PC-9 (cell line): ENCODE measurements around the gene PRMT5. TPM values are rescaled to one million over a fixed set of nuclear protein-coding genes. Genes with fewer than 3 reads are reported as not detected.
A peak's percentile ranks its signal among the peaks of the same experiment; 100 is the strongest.

ENCODE experiments used
- BruUV-seq: library from RNA; stranded (reverse); fragments of 400-500 nt; replicated peaks from 2 replicates; lab custom pipeline; 2021; lab: Mats Ljungman, UMichigan
- CTCF ChIA-PET: fragments of 300-600 bp; sonication (Branson Sonifier 250); formaldehyde crosslinking; loops from one replicate; lab custom pipeline; 2022; ENCODE audit warnings: antibody characterized with exemption; lab: Charles Lee
- POLR2A ChIA-PET: fragments of 300-600 bp; sonication (Branson Sonifier 250); formaldehyde crosslinking; loops from one replicate; lab custom pipeline; 2022; ENCODE audit warnings: antibody characterized with exemption; ENCODE audit not compliant: unreplicated experiment; lab: Charles Lee
- DNase-seq, 2 experiments: peaks; one replicate each; pipeline versions ENCODE4 v3.0.0 to v3.0.0-alpha.2; 2015 to 2022; ENCODE audit warnings: mixed read lengths in 1 of 2
- H2AFZ ChIP-seq: fragments of 200-600 bp; sonication (generic); 2 replicates; pipeline ENCODE4 v1.8.1; 2017; ENCODE audit warnings: antibody characterized with exemption
- H3F3A ChIP-seq: fragments of 200-600 bp; sonication (generic); 2 replicates; pipeline ENCODE4 v1.8.1; 2017; ENCODE audit warnings: antibody characterized with exemption, mild to moderate bottlenecking, low read depth; ENCODE audit not compliant: insufficient read depth
- H3K27ac ChIP-seq: fragments of 200-600 bp; sonication (generic); 2 replicates; pipeline ENCODE4 v1.6.1; 2016; ENCODE audit warnings: mixed run types
- H3K27me3 ChIP-seq: fragments of 200-600 bp; sonication (generic); 2 replicates; pipeline ENCODE4 v1.6.1; 2016; ENCODE audit warnings: low read depth, mixed run types; ENCODE audit not compliant: insufficient read depth
- H3K36me3 ChIP-seq: fragments of 200-600 bp; sonication (generic); 2 replicates; pipeline ENCODE4 v1.6.1; 2016; ENCODE audit warnings: low read depth, mixed run types
- H3K4me1 ChIP-seq: fragments of 200-600 bp; sonication (generic); replicated peaks from 2 replicates; pipeline ENCODE4 v1.6.1; 2016; ENCODE audit warnings: mixed run types; ENCODE audit not compliant: insufficient read depth
- H3K4me2 ChIP-seq: fragments of 200-600 bp; sonication (generic); 2 replicates; pipeline ENCODE4 v1.6.1; 2017; ENCODE audit warnings: mixed run types
- H3K4me3 ChIP-seq: fragments of 200-600 bp; sonication (generic); 2 replicates; pipeline ENCODE4 v1.6.1; 2016; ENCODE audit warnings: mixed run types
- H3K79me2 ChIP-seq: fragments of 200-600 bp; sonication (generic); 2 replicates; pipeline ENCODE4 v1.6.1; 2017; ENCODE audit warnings: low read depth, mixed run types
- H3K9me2 ChIP-seq: fragments of 200-600 bp; sonication (generic); 2 replicates; pipeline ENCODE4 v1.8.1; 2017; ENCODE audit warnings: mild to moderate bottlenecking; ENCODE audit not compliant: insufficient read depth
- H3K9me3 ChIP-seq: fragments of 200-600 bp; sonication (generic); 2 replicates; pipeline ENCODE4 v1.8.1; 2016; ENCODE audit warnings: low read depth; ENCODE audit not compliant: insufficient read depth
- H4K20me1 ChIP-seq: fragments of 200-600 bp; sonication (generic); 2 replicates; pipeline ENCODE4 v1.8.1; 2017; ENCODE audit not compliant: insufficient read depth
- EZH2 ChIP-seq: fragments of 200-600 bp; sonication (generic); IDR thresholded peaks from 2 replicates; pipeline ENCODE4 v1.8.0; 2017; ENCODE audit warnings: antibody characterized with exemption, low read depth
- intact Hi-C: fragments of 100-400 bp; cut with micrococcal nuclease; formaldehyde crosslinking; loops from one replicate; pipeline ENCODE4 v1.10.0; 2022; ENCODE audit not compliant: unreplicated experiment
- total RNA-seq: library from RNA; stranded (reverse); gene quantifications from 2 replicates; pipeline ENCODE4 v1.2.3, GENCODE V29; 2021
- TF ChIP-seq, protein P1 (sequence below): fragments of 200-600 bp; sonication (generic); conservative IDR thresholded peaks from 2 replicates; pipeline ENCODE4 v1.6.1; 2017; ENCODE audit warnings: mixed run types, antibody characterized with exemption, mild to moderate bottlenecking, moderate library complexity

Gene PRMT5
- total RNA-seq, 1 experiment from 2014 or later = 73.2 TPM

DNA sequence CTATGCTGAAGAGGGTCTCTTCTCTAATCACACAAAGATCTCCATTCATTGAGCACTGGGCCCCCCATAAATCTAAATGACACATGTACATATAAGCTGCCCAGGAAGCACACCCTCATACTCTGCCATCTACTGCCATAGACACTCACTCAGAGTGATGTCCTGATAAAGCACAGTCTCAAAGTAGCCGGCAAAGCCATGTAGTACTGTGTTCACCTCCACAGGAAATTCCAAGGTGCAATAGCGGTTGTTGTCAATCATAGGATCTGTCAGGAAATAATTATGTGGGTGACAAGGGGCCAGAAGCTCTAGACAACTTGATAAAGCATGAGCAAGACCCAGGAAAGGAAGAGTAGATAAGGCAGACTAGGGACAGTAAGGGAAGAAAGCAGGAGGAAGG is 6.9 kb downstream of the PRMT5 start:
- Histone ChIP-seq H3K9me2 (no peaks in the 10 kb centered on the region), H3K4me3 (no peak overlapping the region), H3K9me3 (no peaks in the 10 kb centered on the region), H3K27ac (0 out of 2 replicates have a peak overlapping the region, but pooled peaks have one; percentile 12), H3K4me1 (peaks cover 15% of the 10 kb centered on the region), H3K27me3 (no peaks in the 10 kb centered on the region), H3K79me2 (peaks cover 15% of the 10 kb centered on the region), H3F3A (peaks cover 19% of the 10 kb centered on the region), H3K4me2 (no peak overlapping the region), H4K20me1 (no peaks in the 10 kb centered on the region), H3K36me3 (peaks cover 28% of the 10 kb centered on the region), H2AFZ (no peak overlapping the region)
- no TSS peak for BruUV-seq
- intact Hi-C loops = no loop called here
- CTCF ChIA-PET = no interaction called here
- DNase-seq = no peak
- no peak for TF ChIP-seq EZH2
- TF ChIP-seq, protein P1, sequence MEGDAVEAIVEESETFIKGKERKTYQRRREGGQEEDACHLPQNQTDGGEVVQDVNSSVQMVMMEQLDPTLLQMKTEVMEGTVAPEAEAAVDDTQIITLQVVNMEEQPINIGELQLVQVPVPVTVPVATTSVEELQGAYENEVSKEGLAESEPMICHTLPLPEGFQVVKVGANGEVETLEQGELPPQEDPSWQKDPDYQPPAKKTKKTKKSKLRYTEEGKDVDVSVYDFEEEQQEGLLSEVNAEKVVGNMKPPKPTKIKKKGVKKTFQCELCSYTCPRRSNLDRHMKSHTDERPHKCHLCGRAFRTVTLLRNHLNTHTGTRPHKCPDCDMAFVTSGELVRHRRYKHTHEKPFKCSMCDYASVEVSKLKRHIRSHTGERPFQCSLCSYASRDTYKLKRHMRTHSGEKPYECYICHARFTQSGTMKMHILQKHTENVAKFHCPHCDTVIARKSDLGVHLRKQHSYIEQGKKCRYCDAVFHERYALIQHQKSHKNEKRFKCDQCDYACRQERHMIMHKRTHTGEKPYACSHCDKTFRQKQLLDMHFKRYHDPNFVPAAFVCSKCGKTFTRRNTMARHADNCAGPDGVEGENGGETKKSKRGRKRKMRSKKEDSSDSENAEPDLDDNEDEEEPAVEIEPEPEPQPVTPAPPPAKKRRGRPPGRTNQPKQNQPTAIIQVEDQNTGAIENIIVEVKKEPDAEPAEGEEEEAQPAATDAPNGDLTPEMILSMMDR = no peak
- POLR2A ChIA-PET = no interaction called here

DNA sequence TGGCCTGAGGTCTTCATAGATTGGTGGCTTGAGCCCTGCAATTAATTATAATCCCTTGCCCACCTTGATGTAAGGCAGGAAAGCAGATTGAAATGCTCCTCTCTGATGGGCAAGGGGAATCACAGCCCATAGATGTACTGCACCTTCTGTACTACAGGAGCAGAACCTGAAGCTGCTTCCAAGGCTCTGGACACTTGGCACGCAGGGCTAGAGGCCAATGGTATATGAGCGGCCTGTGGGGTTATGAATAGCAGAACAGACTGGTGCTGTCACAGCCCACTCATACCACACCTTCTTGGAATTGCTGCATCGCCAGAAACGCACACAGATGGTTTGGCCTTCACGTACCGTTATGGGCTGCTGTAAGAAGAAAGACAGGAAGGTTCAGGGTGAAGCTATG is 8.5 kb downstream of the PRMT5 start:
- Histone ChIP-seq H3K27ac (no peak overlapping the region), H3K27me3 (no peaks in the 10 kb centered on the region), H3F3A (peaks cover 19% of the 10 kb centered on the region), H2AFZ (no peak overlapping the region), H3K4me3 (no peak overlapping the region), H3K9me2 (no peaks in the 10 kb centered on the region), H3K4me1 (peaks cover 9% of the 10 kb centered on the region), H3K4me2 (no peak overlapping the region), H4K20me1 (no peaks in the 10 kb centered on the region), H3K79me2 (peaks cover 30% of the 10 kb centered on the region), H3K36me3 (peaks cover 20% of the 10 kb centered on the region; the same call in 1 of the 2 replicates), H3K9me3 (no peaks in the 10 kb centered on the region)
- TF ChIP-seq EZH2 = no peak
- TF ChIP-seq, protein P1 = no peak
- intact Hi-C loops = no loop called here
- BruUV-seq = no TSS peak
- POLR2A ChIA-PET = interaction anchor here (0.5 kb wide), 1 partner anchor 49 kb away, joined by 3 read pairs; no protein-coding TSS in a partner anchor
- DNase-seq = no peak
- CTCF ChIA-PET = no interaction called here

DNA sequence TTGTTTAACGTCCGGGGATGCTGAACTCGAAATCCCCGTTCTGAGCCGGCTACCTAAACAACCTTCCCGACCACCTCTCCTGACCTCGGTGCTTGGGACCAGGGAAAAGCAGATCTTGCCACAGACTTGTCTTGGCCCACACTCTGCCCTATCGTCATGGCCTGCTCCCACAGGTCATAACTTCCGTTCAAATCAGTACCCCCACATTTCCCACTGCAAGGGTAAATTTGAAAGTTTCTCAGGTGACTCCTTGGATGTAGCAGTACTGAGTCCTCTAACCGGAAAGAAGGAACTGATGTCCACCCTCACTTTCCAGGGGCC is 9.6 kb downstream of the PRMT5 start:
- peaks cover 19% of the 10 kb centered on the region for H3F3A ChIP-seq
- POLR2A ChIA-PET = no interaction called here
- no peak overlapping the region for H2AFZ ChIP-seq
- no peak overlapping the region for H3K27ac ChIP-seq
- intact Hi-C loops = loop anchor here (5.0 kb wide), 1 partner anchor 47 kb away; the partner anchor contains the start of gene LRP10
- H3K4me2 ChIP-seq = peak overlapping the region; percentile 65
- TF ChIP-seq EZH2 = no peak
- TF ChIP-seq, protein P1 = no peak
- CTCF ChIA-PET = interaction anchor here (0.7 kb wide), 1 partner anchor 587 kb away, joined by 3 read pairs; no protein-coding TSS in a partner anchor
- no peaks in the 10 kb centered on the region for H3K9me3 ChIP-seq
- DNase-seq = no peak
- H3K79me2 ChIP-seq = peaks cover 37% of the 10 kb centered on the region
- H3K36me3 ChIP-seq = peaks cover 10% of the 10 kb centered on the region; the same call in 1 of the 2 replicates
- H3K27me3 ChIP-seq = no peaks in the 10 kb centered on the region
- H3K9me2 ChIP-seq = no peaks in the 10 kb centered on the region
- H4K20me1 ChIP-seq = no peaks in the 10 kb centered on the region
- peaks cover 9% of the 10 kb centered on the region for H3K4me1 ChIP-seq
- TSS peak; percentile 97 for BruUV-seq
- H3K4me3 ChIP-seq = peak overlapping the region; percentile 26; the same call in 1 of the 2 replicates
